Adipose tissue (tissue), 3 donors: ENCODE data around the gene SPDEF. TPM values are rescaled to one million over a fixed set of nuclear protein-coding genes. Genes with fewer than 3 reads are reported as not detected.

Experiments
- H3K27ac ChIP-seq: one replicate; pipeline ENCODE4 v1.5.1; 2013; ENCODE audit warnings: low read depth, low read length
- WGBS, 3 donors: extraction: QIAGEN DNeasy Blood & Tissue Kit; methylation state at CpG; one replicate each; pipeline ENCODE4 v1.1.7; 2013; 5-methylcytosine and 5-hydroxymethylcytosine counted together
- polyA plus RNA-seq, 3 donors: library from polyadenylated mRNA; stranded (reverse); fragments of 200-250 nt; gene quantifications; one replicate each; pipeline ENCODE4 v1.2.3, GENCODE V29; 2013
- donor health status: healthy with polysubstance abuse.
- donor health status: Bipolar disorder and iron deficiency.
- donor health status: healthy.

The SPDEF gene
- polyA plus RNA-seq, 3 donors, result 0.14 to 2.3 (median 0.45) TPM

GRCh38 chr6:34536959-34537848 lies 18.9 kb downstream of the SPDEF start:
- 90 to 94% (median 91%) methylated on average over 15 of the region's 15 CpGs for WGBS, 3 donors
- no peak overlapping the region for H3K27ac ChIP-seq

DNA sequence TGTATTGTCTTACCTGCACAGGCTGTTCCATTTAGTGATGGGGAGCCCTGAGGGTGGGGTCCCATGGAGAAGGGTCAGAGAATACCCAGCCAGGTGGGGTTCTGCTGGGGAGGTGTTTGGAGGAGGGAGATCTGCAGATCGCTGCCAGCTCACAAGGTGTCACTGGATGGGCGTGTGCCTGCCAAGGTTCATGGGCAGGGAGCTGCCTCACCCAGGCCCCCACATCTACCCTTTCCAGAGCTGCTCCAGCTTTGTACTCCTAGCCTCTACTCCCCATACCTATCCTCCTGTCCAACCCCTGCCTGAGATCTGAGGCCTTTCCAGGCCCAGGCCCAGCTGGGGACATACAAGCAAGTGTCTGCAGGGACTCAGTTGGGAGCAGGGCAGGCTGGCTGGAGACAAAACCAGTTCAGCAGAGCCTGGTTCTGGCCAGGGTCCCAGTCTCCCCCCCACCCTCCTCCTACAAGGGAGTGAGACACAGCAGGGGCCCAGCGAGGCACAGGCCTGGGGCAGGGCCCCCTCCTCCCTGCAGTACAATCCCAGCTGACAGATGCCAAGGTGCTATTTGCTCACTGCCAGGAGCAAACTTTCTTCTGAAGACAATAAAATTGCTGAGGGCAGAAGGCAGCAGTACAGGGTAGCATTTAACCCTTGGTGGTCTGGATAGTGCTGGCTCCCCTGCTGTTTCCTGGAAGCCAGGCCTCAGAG lies 19.7 kb downstream of the SPDEF start:
- WGBS, 3 donors, result 36 to 95% (median 92%) methylated on average over 3 of the region's 3 CpGs
- H3K27ac ChIP-seq, result no peak overlapping the region

GRCh38 chr6:34535646-34536045 lies 20.5 kb downstream of the SPDEF start:
- 82 to 95% (median 84%) methylated on average over 11 of the region's 11 CpGs for WGBS, 3 donors
- no peak overlapping the region for H3K27ac ChIP-seq

GRCh38 chr6:34535199-34535598 lies 20.9 kb downstream of the SPDEF start:
- 92 to 96% (median 95%) methylated on average over 6 of the region's 6 CpGs for WGBS, 3 donors
- no peak overlapping the region for H3K27ac ChIP-seq

- WGBS, 3 donors, result 84 to 89% (median 88%) methylated on average over 16 of the region's 16 CpGs
- H3K27ac ChIP-seq, result no peak overlapping the region
These were observed 21.5 kb downstream of the SPDEF start for GRCh38 chr6:34534656-34535055.

DNA sequence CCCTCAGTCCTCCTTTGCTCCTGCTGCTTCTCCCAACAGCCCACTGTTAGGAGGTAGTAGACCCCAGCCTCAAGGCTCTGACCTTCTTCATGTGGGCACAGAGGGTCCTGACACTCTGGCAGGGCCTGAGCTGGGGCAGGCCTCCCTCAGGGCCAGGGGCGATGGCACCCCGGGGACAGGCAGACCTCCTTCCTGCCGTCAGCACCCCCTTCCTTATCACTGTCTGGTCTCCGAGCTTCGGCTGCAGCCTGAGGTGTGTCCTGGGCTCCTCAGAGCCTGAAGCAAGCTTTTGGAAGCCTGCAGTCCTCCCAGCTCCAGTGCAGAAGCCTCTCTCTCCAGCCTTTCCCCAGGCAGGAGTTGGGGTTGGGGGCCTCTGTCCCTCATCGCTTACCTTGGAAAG lies 22.0 kb downstream of the SPDEF start:
- WGBS, 3 donors, result 86 to 90% (median 88%) methylated on average over 6 of the region's 6 CpGs
- no peak overlapping the region for H3K27ac ChIP-seq

DNA sequence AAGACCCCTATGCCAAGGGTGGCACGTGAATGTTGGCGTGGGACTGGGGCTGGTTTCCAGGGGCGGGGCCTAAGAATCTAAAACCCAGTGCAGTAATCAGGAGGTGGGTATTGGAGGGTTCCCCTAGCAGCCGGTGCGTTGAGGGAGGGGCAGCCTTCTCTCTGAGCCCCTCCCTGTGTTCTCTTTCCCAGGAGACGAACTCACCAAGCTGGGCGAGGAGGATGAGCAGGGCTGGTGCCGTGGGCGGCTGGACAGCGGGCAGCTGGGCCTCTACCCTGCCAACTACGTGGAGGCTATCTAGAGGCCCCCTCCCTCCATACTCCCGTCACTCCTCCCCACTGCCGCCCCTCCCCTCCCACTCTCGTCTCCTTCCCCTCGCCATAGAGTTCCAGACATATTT lies 23.9 kb downstream of the SPDEF start:
- no peak overlapping the region for H3K27ac ChIP-seq
- WGBS, 3 donors, result 70 to 91% (median 71%) methylated on average over 15 of the region's 15 CpGs

DNA sequence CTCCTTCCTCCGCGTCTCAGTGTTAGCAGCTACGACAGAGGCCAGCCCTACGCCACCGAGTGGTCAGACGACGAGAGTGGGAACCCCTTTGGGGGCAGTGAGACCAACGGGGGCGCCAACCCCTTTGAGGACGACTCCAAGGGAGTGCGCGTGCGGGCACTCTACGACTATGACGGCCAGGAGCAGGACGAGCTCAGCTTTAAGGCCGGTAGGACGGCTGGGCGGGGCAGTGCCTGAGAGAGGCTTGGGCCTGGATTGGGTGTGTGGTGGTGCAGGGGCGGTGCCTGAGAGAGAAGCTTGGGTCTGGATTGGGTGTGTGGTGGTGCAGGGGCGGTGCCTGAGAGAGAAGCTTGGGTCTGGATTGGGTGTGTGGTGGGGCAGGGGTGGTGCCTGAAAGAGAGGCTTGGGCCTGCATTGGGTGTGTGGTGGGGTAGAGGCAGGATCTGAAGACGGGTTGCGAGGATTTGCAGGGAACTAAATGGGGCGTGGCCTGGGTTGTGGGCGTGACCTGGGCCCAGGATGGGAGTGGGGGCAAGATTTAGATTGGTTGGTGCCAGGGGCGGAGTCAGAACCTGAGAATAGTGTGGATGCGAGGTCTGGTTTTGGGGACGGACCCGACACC lies 24.4 kb downstream of the SPDEF start:
- no peak overlapping the region for H3K27ac ChIP-seq
- 74 to 88% (median 78%) methylated on average over 29 of the region's 29 CpGs for WGBS, 3 donors

- no peak overlapping the region for H3K27ac ChIP-seq
- WGBS, 3 donors, result 91 to 92% (median 92%) methylated on average over 18 of the region's 18 CpGs
These were observed 25.3 kb downstream of the SPDEF start for GRCh38 chr6:34530753-34531365.

GRCh38 chr6:34529665-34530327 lies 26.3 kb downstream of the SPDEF start:
- no peak overlapping the region for H3K27ac ChIP-seq
- WGBS, 3 donors, result 40 to 73% (median 73%) methylated on average over 10 of the region's 10 CpGs

DNA sequence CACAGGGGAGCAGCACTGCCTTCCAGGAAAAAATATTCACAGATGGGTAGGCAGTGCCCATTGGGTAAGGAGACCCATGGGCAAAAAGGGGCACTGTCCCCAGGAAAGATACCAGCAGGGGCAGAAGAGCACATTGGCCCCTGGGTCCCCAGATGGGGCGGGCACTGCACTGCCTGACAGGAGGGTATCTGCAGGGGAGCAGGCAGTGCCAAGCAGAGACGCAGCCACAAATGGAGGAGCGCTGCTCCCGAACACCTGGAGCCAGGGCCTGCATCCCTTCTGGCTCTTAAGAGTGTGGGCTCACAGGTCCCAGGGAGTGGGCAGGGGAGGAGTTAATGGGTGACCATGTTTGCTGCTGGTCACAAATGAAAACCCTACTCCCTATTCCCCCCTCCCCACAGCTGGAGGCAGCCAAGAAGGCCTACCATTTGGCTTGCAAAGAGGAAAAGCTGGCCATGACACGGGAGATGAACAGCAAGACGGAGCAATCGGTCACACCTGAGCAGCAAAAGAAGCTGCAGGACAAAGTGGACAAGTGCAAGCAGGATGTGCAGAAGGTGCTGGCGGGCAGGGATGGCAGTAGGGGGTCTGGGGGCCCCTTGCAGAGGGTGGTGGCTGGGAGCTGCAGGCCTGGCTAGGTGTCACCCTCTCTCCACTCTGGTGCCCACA lies 27.0 kb downstream of the SPDEF start:
- no peak overlapping the region for H3K27ac ChIP-seq
- 86 to 95% (median 94%) methylated on average over 8 of the region's 8 CpGs for WGBS, 3 donors

GRCh38 chr6:34527751-34528670 lies 28.1 kb downstream of the SPDEF start:
- 79 to 89% (median 88%) methylated on average over 12 of the region's 12 CpGs for WGBS, 3 donors
- H3K27ac ChIP-seq, result no peak overlapping the region

GRCh38 chr6:34526992-34527728 lies 29.0 kb downstream of the SPDEF start:
- WGBS, 3 donors, result 4 to 5% (median 5%) methylated on average over 50 to 53 of the region's 53 CpGs

DNA sequence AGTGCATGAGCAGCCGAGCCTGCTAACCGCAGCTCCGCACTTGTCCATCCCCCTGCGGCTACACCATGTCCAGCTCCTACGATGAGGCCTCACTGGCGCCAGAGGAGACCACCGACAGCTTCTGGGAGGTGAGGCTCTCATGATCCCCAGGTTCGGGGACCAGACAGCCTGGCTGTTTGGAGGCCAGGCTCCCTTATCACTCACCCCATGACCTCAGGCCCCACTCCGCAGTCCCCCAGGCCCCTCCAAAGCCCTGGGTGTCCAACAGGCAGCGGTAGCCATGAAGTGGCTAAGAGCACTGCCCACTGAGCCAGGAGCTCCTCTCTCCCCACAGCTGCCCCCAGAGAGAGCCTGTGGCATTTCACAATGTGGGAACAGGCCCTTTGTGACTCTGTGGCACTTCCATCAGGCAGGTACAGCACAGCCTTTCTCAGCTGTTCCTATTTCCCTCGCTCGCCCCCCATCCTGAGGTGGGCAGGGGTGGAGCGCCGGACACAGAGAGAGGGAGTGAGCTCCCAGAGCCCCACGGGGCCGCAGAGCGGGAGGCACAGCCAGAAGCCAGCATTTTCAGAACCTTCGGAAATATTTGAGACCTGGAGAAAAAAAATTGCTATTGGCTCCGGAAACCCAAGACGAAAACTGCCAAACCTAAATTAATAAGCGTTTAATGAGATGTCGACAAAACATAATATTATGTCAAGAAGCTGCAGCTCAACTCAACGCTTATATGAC lies 29.7 kb downstream of the SPDEF start:
- H3K27ac ChIP-seq, result no peak overlapping the region
- 63 to 70% (median 68%) methylated on average over 23 of the region's 23 CpGs for WGBS, 3 donors

More at GRCh38 chr6:34526992-34527728, 29.0 kb downstream of the SPDEF start:
- no peak overlapping the region for H3K27ac ChIP-seq

DNA sequence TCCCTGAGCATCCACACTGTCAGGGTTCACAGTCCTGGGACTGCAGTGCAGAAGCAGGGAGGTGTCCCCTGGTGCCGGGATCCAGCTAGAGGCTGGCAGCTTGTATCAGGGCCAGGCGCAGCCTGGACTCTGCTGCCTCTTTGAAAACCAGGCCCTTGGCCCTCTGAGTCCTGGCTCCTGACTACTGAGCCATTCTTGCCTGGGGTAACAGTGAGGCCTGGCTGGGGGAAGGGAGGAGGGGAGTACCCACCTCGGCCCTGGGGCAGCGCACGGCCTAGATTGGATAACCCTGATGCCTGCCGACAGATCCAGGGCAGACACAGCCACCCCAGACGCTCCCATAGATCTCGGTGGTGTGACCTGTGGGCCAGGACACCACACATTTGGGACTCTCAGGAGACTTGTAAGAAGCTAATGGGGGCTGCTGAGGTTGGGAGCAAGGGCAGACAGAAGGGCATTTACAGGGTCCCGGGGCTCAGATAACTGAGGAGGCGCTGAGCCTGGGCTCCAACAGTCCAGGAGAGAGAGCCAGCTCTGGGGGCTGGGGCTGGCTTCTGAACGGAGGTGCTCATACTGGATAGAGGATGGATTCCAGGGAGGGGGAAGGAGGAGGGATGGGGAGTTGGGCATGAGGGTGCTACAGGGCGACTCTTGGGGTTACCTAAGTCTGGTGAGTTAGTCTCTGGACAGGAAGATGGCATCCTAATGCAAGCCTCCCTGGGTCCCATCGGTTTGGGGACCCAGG lies 30.5 kb downstream of the SPDEF start:
- WGBS, 3 donors, result 87 to 95% (median 89%) methylated on average over 13 of the region's 13 CpGs
- no peak overlapping the region for H3K27ac ChIP-seq
